Hippocampal formation (tissue), 2 donors: ENCODE results near the gene CXCL12.

Experiments
- DNase-seq, 2 donors: peaks; one replicate each; lab custom pipeline; 2025; lab: John Stamatoyannopoulos, UW

The CXCL12 gene

GRCh38 chr10:44399659-44400451 lies 15.0 kb upstream of the CXCL12 start:
- no peak for DNase-seq

- DNase-seq = no peak
These were observed 14.1 kb upstream of the CXCL12 start for GRCh38 chr10:44398747-44399658.

- DNase-seq = no peak
These were observed 13.4 kb upstream of the CXCL12 start for GRCh38 chr10:44398271-44398670.

GRCh38 chr10:44397476-44398225 lies 12.8 kb upstream of the CXCL12 start:
- no peak for DNase-seq

- no peak for DNase-seq
These were observed 11.8 kb upstream of the CXCL12 start for GRCh38 chr10:44396671-44397191.

- DNase-seq = no peak
These were observed 11.2 kb upstream of the CXCL12 start for GRCh38 chr10:44395902-44396670.

GRCh38 chr10:44395396-44395795 lies 10.5 kb upstream of the CXCL12 start:
- DNase-seq = no peak

- no peak for DNase-seq
These were observed 9.9 kb upstream of the CXCL12 start for GRCh38 chr10:44394696-44395381.

GRCh38 chr10:44393834-44394547 lies 9.1 kb upstream of the CXCL12 start:
- DNase-seq = no peak

- no peak for DNase-seq
These were observed 8.2 kb upstream of the CXCL12 start for GRCh38 chr10:44393051-44393630.

GRCh38 chr10:44392420-44392819 lies 7.5 kb upstream of the CXCL12 start:
- no peak for DNase-seq

- no peak for DNase-seq
These were observed 7.1 kb upstream of the CXCL12 start for GRCh38 chr10:44391981-44392380.

- DNase-seq = no peak
These were observed 5.7 kb upstream of the CXCL12 start for GRCh38 chr10:44390585-44391072.

- no peak for DNase-seq
These were observed 4.7 kb upstream of the CXCL12 start for GRCh38 chr10:44389556-44389955.

GRCh38 chr10:44389150-44389549 lies 4.3 kb upstream of the CXCL12 start:
- no peak for DNase-seq

- DNase-seq = no peak
These were observed 3.7 kb upstream of the CXCL12 start for GRCh38 chr10:44388641-44389040.

- no peak for DNase-seq
These were observed 3.0 kb upstream of the CXCL12 start for GRCh38 chr10:44387853-44388251.

- DNase-seq = peak; percentile 19 to 35
These were observed 1.7 kb upstream of the CXCL12 start for GRCh38 chr10:44386546-44387052.
